ENCODE data around the gene C4orf51. TPM values are rescaled to one million over a fixed set of nuclear protein-coding genes. Genes with fewer than 3 reads are reported as not detected.

Gene C4orf51
- total and polyA plus RNA-seq, 7 experiments from 2014 or later: not detected

- intact Hi-C loops (cut with micrococcal nuclease): no loop called here
- POLR2A ChIA-PET: no interaction called here
- H3K27ac Mint-ChIP-seq: peak overlapping the region in 1 of 9 donors; percentile 7
- no peaks in the 10 kb centered on the region for H3K4me1 ChIP-seq (ENCODE audit: control insufficient read depth in 2 of 2, insufficient read depth in 2 of 2, low read length in 2 of 2)
- H3K36me3 ChIP-seq (ENCODE audit: control insufficient read depth in 2 of 3, insufficient read depth in 3 of 3, low read length in 3 of 3): no peaks in the 10 kb centered on the region
- H3K9me3 Mint-ChIP-seq: peaks cover 0 to 8% (median 0%) of the 10 kb centered on the region in 11 donors
- peaks cover 8 to 43% (median 19%) of the 10 kb centered on the region in 5 donors for H3K27me3 Mint-ChIP-seq
- H3K27me3 ChIP-seq (ENCODE audit: control insufficient read depth in 2 of 2, insufficient read depth in 2 of 2, low read length in 2 of 2): no peaks in the 10 kb centered on the region
- ATAC-seq (peak; percentile 38), DNase-seq (peak in 1 of 9 donors; percentile 40)
- CTCF ChIA-PET: no interaction called here
- no peak overlapping the region for H3K4me3 ChIP-seq (ENCODE audit: low read length)
- no peaks in the 10 kb centered on the region for H3K9me3 ChIP-seq (ENCODE audit: control insufficient read depth in 2 of 3, low read length in 3 of 3)
- H3K36me3 Mint-ChIP-seq: peaks cover 0 to 9% (median 0%) of the 10 kb centered on the region in 5 donors
- H3K4me3 Mint-ChIP-seq: peak overlapping the region in 1 of 10 donors; percentile 68
- no peak overlapping the region for H3K27ac ChIP-seq (ENCODE audit: low read depth, low read length)
- H3K4me1 Mint-ChIP-seq: peaks cover 0 to 15% (median 6%) of the 10 kb centered on the region in 7 donors
These were observed 40.0 kb downstream of the C4orf51 start for GRCh38 chr4:145719752-145720624.

- ChIA-PET CTCF (interaction anchor here (0.5 to 0.6 kb wide), 2 partner anchors 120 to 546 kb away, joined by 3 read pairs; no protein-coding TSS in a partner anchor), POLR2A (no interaction called here)
- no peaks in the 10 kb centered on the region for H3K36me3 ChIP-seq (ENCODE audit: control insufficient read depth in 2 of 3, insufficient read depth in 3 of 3, low read length in 3 of 3)
- Mint-ChIP-seq H3K9me3 (peaks cover 0 to 8% (median 0%) of the 10 kb centered on the region in 11 donors), H3K36me3 (peaks cover 0 to 9% (median 0%) of the 10 kb centered on the region in 5 donors), H3K4me1 (peaks cover 0 to 15% (median 6%) of the 10 kb centered on the region in 7 donors), H3K27me3 (peaks cover 10 to 43% (median 19%) of the 10 kb centered on the region in 5 donors), H3K27ac (no peak overlapping the region), H3K4me3 (no peak overlapping the region)
- intact Hi-C loops (cut with micrococcal nuclease): no loop called here
- ATAC-seq (no peak), DNase-seq (no peak)
- no peaks in the 10 kb centered on the region for H3K4me1 ChIP-seq (ENCODE audit: control insufficient read depth in 2 of 2, insufficient read depth in 2 of 2, low read length in 2 of 2)
- H3K27me3 ChIP-seq (ENCODE audit: control insufficient read depth in 2 of 2, insufficient read depth in 2 of 2, low read length in 2 of 2): no peaks in the 10 kb centered on the region
- H3K4me3 ChIP-seq (ENCODE audit: low read length): no peak overlapping the region
- H3K27ac ChIP-seq (ENCODE audit: low read depth, low read length): no peak overlapping the region
- H3K9me3 ChIP-seq (ENCODE audit: control insufficient read depth in 2 of 3, low read length in 3 of 3): no peaks in the 10 kb centered on the region
These were observed 40.7 kb downstream of the C4orf51 start for GRCh38 chr4:145720656-145721055.

GRCh38 chr4:145722561-145722960, 42.6 kb downstream of the C4orf51 start:
- Mint-ChIP-seq H3K36me3 (peaks cover 0 to 9% (median 0%) of the 10 kb centered on the region in 5 donors), H3K27ac (no peak overlapping the region), H3K9me3 (peaks cover 0 to 8% (median 0%) of the 10 kb centered on the region in 11 donors), H3K4me1 (peaks cover 0 to 15% (median 6%) of the 10 kb centered on the region in 7 donors), H3K27me3 (peaks cover 10 to 35% (median 16%) of the 10 kb centered on the region in 5 donors), H3K4me3 (no peak overlapping the region)
- Histone ChIP-seq H3K4me1 (ENCODE audit: control insufficient read depth in 2 of 2, insufficient read depth in 2 of 2, low read length in 2 of 2) (no peaks in the 10 kb centered on the region), H3K36me3 (ENCODE audit: control insufficient read depth in 2 of 3, insufficient read depth in 3 of 3, low read length in 3 of 3) (no peaks in the 10 kb centered on the region), H3K27me3 (ENCODE audit: control insufficient read depth in 2 of 2, insufficient read depth in 2 of 2, low read length in 2 of 2) (no peaks in the 10 kb centered on the region), H3K9me3 (ENCODE audit: control insufficient read depth in 2 of 3, low read length in 3 of 3) (no peaks in the 10 kb centered on the region), H3K27ac (ENCODE audit: low read depth, low read length) (no peak overlapping the region), H3K4me3 (ENCODE audit: low read length) (no peak overlapping the region)
- ChIA-PET CTCF (no interaction called here), POLR2A (no interaction called here)
- DNase-seq: no peak
- ATAC-seq: peak; percentile 46
- intact Hi-C loops (cut with micrococcal nuclease): no loop called here

GRCh38 chr4:145723336-145723735, 43.4 kb downstream of the C4orf51 start:
- Histone ChIP-seq H3K27ac (ENCODE audit: low read depth, low read length) (no peak overlapping the region), H3K4me3 (ENCODE audit: low read length) (no peak overlapping the region), H3K9me3 (ENCODE audit: control insufficient read depth in 2 of 3, low read length in 3 of 3) (no peaks in the 10 kb centered on the region), H3K4me1 (ENCODE audit: control insufficient read depth in 2 of 2, insufficient read depth in 2 of 2, low read length in 2 of 2) (no peaks in the 10 kb centered on the region), H3K36me3 (ENCODE audit: control insufficient read depth in 2 of 3, insufficient read depth in 3 of 3, low read length in 3 of 3) (no peaks in the 10 kb centered on the region), H3K27me3 (ENCODE audit: control insufficient read depth in 2 of 2, insufficient read depth in 2 of 2, low read length in 2 of 2) (no peaks in the 10 kb centered on the region)
- Mint-ChIP-seq H3K36me3 (peaks cover 0 to 6% (median 0%) of the 10 kb centered on the region in 5 donors), H3K4me3 (no peak overlapping the region), H3K4me1 (peaks cover 0 to 15% (median 6%) of the 10 kb centered on the region in 7 donors), H3K27ac (no peak overlapping the region), H3K9me3 (peaks cover 0 to 7% (median 0%) of the 10 kb centered on the region in 11 donors), H3K27me3 (peaks cover 4 to 28% (median 12%) of the 10 kb centered on the region in 5 donors)
- ATAC-seq (no peak), DNase-seq (no peak)
- intact Hi-C loops (cut with micrococcal nuclease): no loop called here
- ChIA-PET CTCF (interaction anchor here (0.5 kb wide), 1 partner anchor 1373 kb away, joined by 3 read pairs; no protein-coding TSS in a partner anchor), POLR2A (no interaction called here)

GRCh38 chr4:145730026-145730425, 50.1 kb downstream of the C4orf51 start:
- no peak overlapping the region for H3K27ac Mint-ChIP-seq
- H3K27me3 Mint-ChIP-seq: peaks cover 0 to 16% (median 6%) of the 10 kb centered on the region in 5 donors
- DNase-seq (no peak), ATAC-seq (no peak)
- Histone ChIP-seq H3K9me3 (ENCODE audit: control insufficient read depth in 2 of 3, low read length in 3 of 3) (no peaks in the 10 kb centered on the region), H3K27me3 (ENCODE audit: control insufficient read depth in 2 of 2, insufficient read depth in 2 of 2, low read length in 2 of 2) (no peaks in the 10 kb centered on the region), H3K27ac (ENCODE audit: low read depth, low read length) (no peak overlapping the region), H3K4me1 (ENCODE audit: control insufficient read depth in 2 of 2, insufficient read depth in 2 of 2, low read length in 2 of 2) (peaks cover 0 to 4% of the 10 kb centered on the region in 2 donors), H3K4me3 (ENCODE audit: low read length) (no peak overlapping the region), H3K36me3 (ENCODE audit: control insufficient read depth in 2 of 3, insufficient read depth in 3 of 3, low read length in 3 of 3) (no peaks in the 10 kb centered on the region)
- ChIA-PET POLR2A (no interaction called here), CTCF (no interaction called here)
- H3K4me1 Mint-ChIP-seq: peaks cover 0 to 13% (median 9%) of the 10 kb centered on the region in 7 donors
- H3K4me3 Mint-ChIP-seq: no peak overlapping the region
- no peaks in the 10 kb centered on the region for H3K36me3 Mint-ChIP-seq
- intact Hi-C loops (cut with micrococcal nuclease): loop anchor here (5.0 to 10.0 kb wide), 4 partner anchors 97 to 1885 kb away; partner anchors contain the start of genes LSM6 (in 1 of the 2), TMEM184C (in 1 of the 2) and TTC29 (in 1 of the 2)
- H3K9me3 Mint-ChIP-seq: peaks cover 0 to 3% (median 0%) of the 10 kb centered on the region in 11 donors

- CTCF ChIA-PET: no interaction called here
- Mint-ChIP-seq H3K27ac (no peak overlapping the region), H3K27me3 (peaks cover 0 to 16% (median 3%) of the 10 kb centered on the region in 5 donors), H3K36me3 (no peaks in the 10 kb centered on the region), H3K9me3 (peaks cover 0 to 3% (median 0%) of the 10 kb centered on the region in 11 donors), H3K4me3 (peak overlapping the region in 3 of 10 donors; percentile 20 to 53 (median 39)), H3K4me1 (peaks cover 0 to 13% (median 9%) of the 10 kb centered on the region in 7 donors)
- H3K4me1 ChIP-seq (ENCODE audit: control insufficient read depth in 2 of 2, insufficient read depth in 2 of 2, low read length in 2 of 2): peaks cover 0 to 4% of the 10 kb centered on the region in 2 donors
- intact Hi-C loops (cut with micrococcal nuclease): loop anchor here (5.0 to 10.0 kb wide), 4 partner anchors 96 to 1884 kb away; partner anchors contain the start of genes LSM6 (in 1 of the 2), TMEM184C (in 1 of the 2) and TTC29 (in 1 of the 2)
- H3K27me3 ChIP-seq (ENCODE audit: control insufficient read depth in 2 of 2, insufficient read depth in 2 of 2, low read length in 2 of 2): no peaks in the 10 kb centered on the region
- no peaks in the 10 kb centered on the region for H3K9me3 ChIP-seq (ENCODE audit: control insufficient read depth in 2 of 3, low read length in 3 of 3)
- no peak for DNase-seq
- no peak overlapping the region for H3K4me3 ChIP-seq (ENCODE audit: low read length)
- no peak overlapping the region for H3K27ac ChIP-seq (ENCODE audit: low read depth, low read length)
- POLR2A ChIA-PET: no interaction called here
- H3K36me3 ChIP-seq (ENCODE audit: control insufficient read depth in 2 of 3, insufficient read depth in 3 of 3, low read length in 3 of 3): no peaks in the 10 kb centered on the region
- no peak for ATAC-seq
These were observed 51.1 kb downstream of the C4orf51 start for GRCh38 chr4:145731028-145731427.
